Measurements from ENCODE around the gene RNF225.

- TF ChIP-seq ZNF277 (CRISPR knock-in tag; IDR thresholded peaks at IDR 0.05; ENCODE audit: borderline replicate concordance) (no peak), CTCF (IDR thresholded peaks at IDR 0.05 in 2 of 3, conservative IDR thresholded peaks at IDR 0.05 in 1 of 3; ENCODE audit: insufficient read depth in 2 of 3, low read depth in 1 of 3, low read length in 3 of 3) (no peak), FOXJ3 (CRISPR knock-in tag; IDR thresholded peaks at IDR 0.05) (no peak), PHF21A (IDR thresholded peaks at IDR 0.05; ENCODE audit: borderline replicate concordance, low read depth) (no peak), NRF1 (conservative IDR thresholded peaks at IDR 0.05 in 1 of 2, IDR thresholded peaks at IDR 0.05 in 1 of 2) (no peak), ZBTB12 (CRISPR knock-in tag; IDR thresholded peaks at IDR 0.05) (no peak)
Measured at GRCh38 chr19:58395220-58395978, at the start of gene RNF225.
